Neural cell (in vitro differentiated cells): ENCODE results near the gene MSANTD2. TPM values are rescaled to one million over a fixed set of nuclear protein-coding genes. Genes with fewer than 3 reads are reported as not detected.

ENCODE experiments used
- H2AFZ ChIP-seq: fragments of 200-600, 300-800 bp; sonication (generic), shearing (Covaris generic); 2 replicates; pipeline ENCODE4 v1.6.0; 2014; ENCODE audit warnings: low read depth, mild to moderate bottlenecking, antibody characterized with exemption, low read length, moderate library complexity
- H3F3A ChIP-seq: fragments of 200-600 bp; shearing (Covaris generic); 2 replicates; pipeline ENCODE4 v1.6.1; 2016; ENCODE audit warnings: mild to moderate bottlenecking, moderate library complexity, mixed read lengths, antibody characterized with exemption, low read length; ENCODE audit not compliant: insufficient read depth, poor library complexity, severe bottlenecking
- H3K27ac ChIP-seq: fragments of 200-600, 300-800 bp; sonication (generic), shearing (Covaris generic); 2 replicates; pipeline ENCODE4 v1.5.1; 2014; ENCODE audit warnings: mild to moderate bottlenecking, low read length, moderate library complexity
- H3K27me3 ChIP-seq: fragments of 300-800, 200-600 bp; sonication (generic), shearing (Covaris generic); 2 replicates; pipeline ENCODE4 v1.6.0; 2014; ENCODE audit warnings: mild to moderate bottlenecking, low read depth, low read length, moderate library complexity; ENCODE audit not compliant: insufficient read depth
- H3K36me3 ChIP-seq: fragments of 300-800, 200-600 bp; sonication (generic), shearing (Covaris generic); 2 replicates; pipeline ENCODE4 v1.5.1; 2014; ENCODE audit warnings: mild to moderate bottlenecking, antibody characterized with exemption, low read length, moderate library complexity; ENCODE audit not compliant: insufficient read depth
- H3K4me2 ChIP-seq: fragments of 300-800, 200-600 bp; sonication (generic), shearing (Covaris generic); 2 replicates; pipeline ENCODE4 v1.6.0; 2014; ENCODE audit warnings: mild to moderate bottlenecking, low read length
- H3K4me3 ChIP-seq: fragments of 300-800, 200-600 bp; sonication (generic), shearing (Covaris generic); 2 replicates; pipeline ENCODE4 v1.5.1; 2014; ENCODE audit warnings: mild to moderate bottlenecking, low read length, moderate library complexity
- H3K79me2 ChIP-seq: fragments of 200-600 bp; shearing (Covaris generic); replicated peaks from 2 replicates; pipeline ENCODE4 v1.6.0; 2014; ENCODE audit warnings: mild to moderate bottlenecking, low read length, moderate library complexity; ENCODE audit not compliant: insufficient read depth
- H3K9ac ChIP-seq: fragments of 300-800, 200-600 bp; sonication (generic), shearing (Covaris generic); 2 replicates; pipeline ENCODE4 v1.6.1; 2016; ENCODE audit warnings: mild to moderate bottlenecking, low read length, mixed read lengths
- H3K9me2 ChIP-seq: fragments of 200-600 bp; shearing (Covaris generic); 2 replicates; pipeline ENCODE4 v1.6.1; 2016; ENCODE audit warnings: mild to moderate bottlenecking, low read length, mixed read lengths; ENCODE audit not compliant: insufficient read depth
- H3K9me3 ChIP-seq: fragments of 200-600, 300-800 bp; sonication (generic), shearing (Covaris generic); 2 replicates; pipeline ENCODE4 v1.6.1; 2016; ENCODE audit warnings: mild to moderate bottlenecking, mixed run types, low read length, moderate library complexity, mixed read lengths
- H4K20me1 ChIP-seq: fragments of 200-600 bp; shearing (Covaris generic); 2 replicates; pipeline ENCODE4 v1.6.1; 2016; ENCODE audit warnings: mild to moderate bottlenecking, mixed run types; ENCODE audit not compliant: insufficient read depth
- EP300 ChIP-seq: fragments of 450-650 bp; conservative IDR thresholded peaks from 2 replicates; pipeline ENCODE4 v1.6.1; 2014; ENCODE audit warnings: antibody characterized with exemption, mild to moderate bottlenecking, moderate library complexity; ENCODE audit not compliant: poor library complexity, severe bottlenecking
- EZH2 ChIP-seq: fragments of 200-600, 300-800 bp; shearing (Covaris generic), sonication (generic); IDR thresholded peaks from 2 replicates; pipeline ENCODE4 v1.6.1; 2014; ENCODE audit warnings: antibody characterized with exemption, low read length, borderline replicate concordance, mild to moderate bottlenecking; ENCODE audit not compliant: insufficient read depth, poor library complexity, severe bottlenecking
- MXI1 ChIP-seq: fragments of 450-650 bp; conservative IDR thresholded peaks from 2 replicates; pipeline ENCODE4 v1.6.1; 2014; ENCODE audit warnings: antibody characterized with exemption, mild to moderate bottlenecking; ENCODE audit not compliant: poor library complexity, severe bottlenecking
- POLR2AphosphoS5 ChIP-seq: IDR thresholded peaks from 2 replicates; pipeline ENCODE4 v1.6.1; 2012
- RAD21 ChIP-seq: fragments of 450-650 bp; conservative IDR thresholded peaks from 2 replicates; pipeline ENCODE4 v1.6.1; 2014; ENCODE audit warnings: antibody characterized with exemption, mild to moderate bottlenecking, moderate library complexity
- REST ChIP-seq: IDR thresholded peaks from 2 replicates; pipeline ENCODE4 v1.6.1; 2012; ENCODE audit warnings: borderline replicate concordance
- SMC3 ChIP-seq: fragments of 450-650 bp; conservative IDR thresholded peaks from 2 replicates; pipeline ENCODE4 v1.6.1; 2014; ENCODE audit warnings: antibody characterized with exemption, mild to moderate bottlenecking, moderate library complexity; ENCODE audit not compliant: poor library complexity
- TAF1 ChIP-seq: IDR thresholded peaks from 2 replicates; pipeline ENCODE4 v1.6.1; 2012; ENCODE audit warnings: low read depth
- polyA plus RNA-seq: library from polyadenylated mRNA; depleted of rRNA; stranded (reverse); fragments of >200 nt; gene quantifications from 2 replicates; pipeline ENCODE4 v1.2.3, GENCODE V29; 2014
- TF ChIP-seq, protein P1 (sequence below): fragments of 450-650 bp; IDR thresholded peaks from 2 replicates; pipeline ENCODE4 v1.5.1; 2014; ENCODE audit warnings: antibody characterized with exemption, mild to moderate bottlenecking, moderate library complexity; ENCODE audit not compliant: poor library complexity, severe bottlenecking

Gene MSANTD2
- polyA plus RNA-seq, 1 donor from 2014 or later: 45.3 TPM

DNA sequence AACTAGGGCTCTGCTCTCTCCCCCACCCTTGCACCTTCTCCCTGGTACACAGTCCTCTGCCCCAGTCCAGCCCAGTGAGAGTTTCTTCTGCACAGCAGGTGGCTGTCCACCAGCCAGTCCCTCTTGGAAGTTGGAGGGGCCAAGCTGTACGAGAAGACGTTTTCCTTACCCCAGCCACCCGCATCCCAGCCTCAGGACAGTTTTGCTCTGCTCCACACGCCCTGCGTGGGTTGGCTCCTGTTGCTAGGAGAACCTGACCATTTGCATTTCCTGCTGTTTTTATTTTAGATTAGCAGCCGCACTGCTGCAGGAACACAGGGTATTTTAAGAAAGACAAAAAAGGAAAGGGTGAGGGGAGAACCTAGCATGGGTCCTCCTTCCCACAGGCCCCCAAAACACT lies 78.0 kb downstream of the MSANTD2 start:
- H3K79me2 ChIP-seq: no peaks in the 10 kb centered on the region
- H4K20me1 ChIP-seq: no peaks in the 10 kb centered on the region
- H3K9me2 ChIP-seq: no peaks in the 10 kb centered on the region
- no peak overlapping the region for H3K27ac ChIP-seq
- H3K27me3 ChIP-seq: peaks cover 31% of the 10 kb centered on the region
- H3K9me3 ChIP-seq: no peaks in the 10 kb centered on the region
- no peaks in the 10 kb centered on the region for H3F3A ChIP-seq
- no peak overlapping the region for H3K9ac ChIP-seq
- TF ChIP-seq EP300 (no peak), EZH2 (no peak)
- no peaks in the 10 kb centered on the region for H3K36me3 ChIP-seq
- no peak overlapping the region for H3K4me2 ChIP-seq
- no peak overlapping the region for H2AFZ ChIP-seq
- H3K4me3 ChIP-seq: no peak overlapping the region

GRCh38 chr11:124719534-124719933 lies 80.7 kb downstream of the MSANTD2 start:
- Histone ChIP-seq H3F3A (no peaks in the 10 kb centered on the region), H3K9me2 (no peaks in the 10 kb centered on the region), H3K27ac (no peak overlapping the region), H4K20me1 (no peaks in the 10 kb centered on the region), H3K9me3 (no peaks in the 10 kb centered on the region), H3K36me3 (no peaks in the 10 kb centered on the region), H3K27me3 (peaks cover 31% of the 10 kb centered on the region), H3K4me3 (no peak overlapping the region), H3K9ac (no peak overlapping the region), H2AFZ (no peak overlapping the region), H3K4me2 (no peak overlapping the region), H3K79me2 (no peaks in the 10 kb centered on the region)
- TF ChIP-seq EZH2 (no peak), EP300 (no peak), RAD21 (no peak), MXI1 (no peak), TAF1 (no peak), POLR2AphosphoS5 (no peak), REST (no peak), SMC3 (no peak)
- TF ChIP-seq, protein P1, sequence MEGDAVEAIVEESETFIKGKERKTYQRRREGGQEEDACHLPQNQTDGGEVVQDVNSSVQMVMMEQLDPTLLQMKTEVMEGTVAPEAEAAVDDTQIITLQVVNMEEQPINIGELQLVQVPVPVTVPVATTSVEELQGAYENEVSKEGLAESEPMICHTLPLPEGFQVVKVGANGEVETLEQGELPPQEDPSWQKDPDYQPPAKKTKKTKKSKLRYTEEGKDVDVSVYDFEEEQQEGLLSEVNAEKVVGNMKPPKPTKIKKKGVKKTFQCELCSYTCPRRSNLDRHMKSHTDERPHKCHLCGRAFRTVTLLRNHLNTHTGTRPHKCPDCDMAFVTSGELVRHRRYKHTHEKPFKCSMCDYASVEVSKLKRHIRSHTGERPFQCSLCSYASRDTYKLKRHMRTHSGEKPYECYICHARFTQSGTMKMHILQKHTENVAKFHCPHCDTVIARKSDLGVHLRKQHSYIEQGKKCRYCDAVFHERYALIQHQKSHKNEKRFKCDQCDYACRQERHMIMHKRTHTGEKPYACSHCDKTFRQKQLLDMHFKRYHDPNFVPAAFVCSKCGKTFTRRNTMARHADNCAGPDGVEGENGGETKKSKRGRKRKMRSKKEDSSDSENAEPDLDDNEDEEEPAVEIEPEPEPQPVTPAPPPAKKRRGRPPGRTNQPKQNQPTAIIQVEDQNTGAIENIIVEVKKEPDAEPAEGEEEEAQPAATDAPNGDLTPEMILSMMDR: no peak

GRCh38 chr11:124718801-124719200 lies 81.4 kb downstream of the MSANTD2 start:
- Histone ChIP-seq H4K20me1 (no peaks in the 10 kb centered on the region), H3F3A (no peaks in the 10 kb centered on the region), H3K4me3 (peak overlapping the region; percentile 64), H3K27ac (no peak overlapping the region), H3K79me2 (no peaks in the 10 kb centered on the region), H3K36me3 (no peaks in the 10 kb centered on the region), H3K9me2 (no peaks in the 10 kb centered on the region), H3K9me3 (no peaks in the 10 kb centered on the region), H3K27me3 (peaks cover 31% of the 10 kb centered on the region), H3K4me2 (no peak overlapping the region), H3K9ac (no peak overlapping the region), H2AFZ (no peak overlapping the region)
- no peak for TF ChIP-seq EZH2
- TF ChIP-seq MXI1: no peak
- no peak for TF ChIP-seq POLR2AphosphoS5
- no peak for TF ChIP-seq EP300
- TF ChIP-seq, protein P1: no peak
- no peak for TF ChIP-seq REST
- no peak for TF ChIP-seq RAD21
- no peak for TF ChIP-seq SMC3
- no peak for TF ChIP-seq TAF1
